ENCODE measurements around the gene ATP9A.

Gene ATP9A

DNA sequence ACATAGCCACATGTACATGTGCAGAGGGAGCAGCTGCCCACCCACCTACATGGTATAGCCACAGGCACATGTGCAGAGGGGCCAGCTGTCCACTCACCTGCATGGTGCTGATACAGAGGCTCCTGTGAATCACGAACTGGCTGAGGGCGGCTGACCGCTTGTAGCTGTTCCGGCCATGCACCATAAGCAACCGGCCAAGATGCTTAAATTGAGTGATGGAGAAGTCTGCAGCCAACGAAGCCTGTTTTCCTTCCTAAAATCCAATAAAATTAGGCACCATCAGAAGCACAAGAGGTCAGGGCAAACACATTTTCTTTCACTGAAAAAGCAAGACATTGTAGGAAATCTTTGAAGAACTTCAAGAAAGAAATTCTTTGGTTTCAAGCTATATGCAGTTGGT, 154.6 kb downstream of the ATP9A start:
- no peak overlapping the region for H3K4me3 ChIP-seq
- no peak for DNase-seq (ENCODE audit: low read depth, low spot score)
- H3K9me3 ChIP-seq (ENCODE audit: low read depth, low read length): no peaks in the 10 kb centered on the region
- no peak for TF ChIP-seq POLR2AphosphoS5 (IDR thresholded peaks at IDR 0.05; ENCODE audit: borderline replicate concordance, low read depth, low read length)
- TF ChIP-seq EZH2 (IDR thresholded peaks at IDR 0.05): no peak
- no peak for TF ChIP-seq FOXP2 (optimal IDR thresholded peaks at IDR 0.05; ENCODE audit: control extremely low read depth, extremely low read length, insufficient read depth)
- H3K36me3 ChIP-seq (ENCODE audit: insufficient read depth, low read length): no peaks in the 10 kb centered on the region
- H3K27ac ChIP-seq: no peak overlapping the region
- H3K9ac ChIP-seq (ENCODE audit: insufficient read length): no peak overlapping the region

DNA sequence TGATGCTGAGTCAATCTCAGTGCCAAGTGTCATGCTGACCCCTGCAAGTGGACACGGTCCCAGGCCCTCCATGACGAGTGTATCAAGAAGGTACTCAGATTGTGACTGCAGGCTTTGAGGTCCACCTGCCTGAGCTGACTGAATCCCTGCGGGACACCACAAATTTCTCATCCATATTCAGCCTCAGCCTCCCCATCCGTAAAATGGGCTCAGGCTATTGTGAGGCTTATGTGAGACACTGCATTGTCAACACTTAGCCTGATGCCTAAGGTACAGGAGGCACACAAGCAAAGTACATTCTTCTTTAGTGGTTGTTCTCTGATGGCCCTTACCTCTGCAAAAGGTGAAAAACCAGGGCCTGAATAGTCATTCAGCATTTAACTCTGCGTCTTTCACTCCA, 155.3 kb downstream of the ATP9A start:
- no peak for TF ChIP-seq FOXP2 (optimal IDR thresholded peaks at IDR 0.05; ENCODE audit: control extremely low read depth, extremely low read length, insufficient read depth)
- no peak for TF ChIP-seq POLR2AphosphoS5 (IDR thresholded peaks at IDR 0.05; ENCODE audit: borderline replicate concordance, low read depth, low read length)
- no peak for TF ChIP-seq EZH2 (IDR thresholded peaks at IDR 0.05)
- H3K4me3 ChIP-seq: no peak overlapping the region
- DNase-seq (ENCODE audit: low read depth, low spot score): no peak

GRCh38 chr20:51611625-51611890, 156.6 kb downstream of the ATP9A start:
- H3K9ac ChIP-seq (ENCODE audit: insufficient read length): no peak overlapping the region
- no peak for DNase-seq (ENCODE audit: low read depth, low spot score)
- no peak overlapping the region for H3K4me3 ChIP-seq
- TF ChIP-seq FOXP2 (optimal IDR thresholded peaks at IDR 0.05; ENCODE audit: control extremely low read depth, extremely low read length, insufficient read depth): no peak
- TF ChIP-seq POLR2AphosphoS5 (IDR thresholded peaks at IDR 0.05; ENCODE audit: borderline replicate concordance, low read depth, low read length): no peak
- no peak for TF ChIP-seq EZH2 (IDR thresholded peaks at IDR 0.05)
- H3K27ac ChIP-seq: no peak overlapping the region
- H3K9me3 ChIP-seq (ENCODE audit: low read depth, low read length): no peaks in the 10 kb centered on the region
- no peaks in the 10 kb centered on the region for H3K36me3 ChIP-seq (ENCODE audit: insufficient read depth, low read length)

More for the DNA sequence above, 155.3 kb downstream of the ATP9A start:
- Histone ChIP-seq H3K27ac (no peak overlapping the region), H3K9me3 (ENCODE audit: low read depth, low read length) (no peaks in the 10 kb centered on the region), H3K36me3 (ENCODE audit: insufficient read depth, low read length) (no peaks in the 10 kb centered on the region), H3K9ac (ENCODE audit: insufficient read length) (no peak overlapping the region)

GRCh38 chr20:51610761-51611624, 157.2 kb downstream of the ATP9A start:
- no peak for TF ChIP-seq FOXP2 (optimal IDR thresholded peaks at IDR 0.05; ENCODE audit: control extremely low read depth, extremely low read length, insufficient read depth)
- no peak for TF ChIP-seq POLR2AphosphoS5 (IDR thresholded peaks at IDR 0.05; ENCODE audit: borderline replicate concordance, low read depth, low read length)
- TF ChIP-seq EZH2 (IDR thresholded peaks at IDR 0.05): no peak
- H3K4me3 ChIP-seq: no peak overlapping the region
- DNase-seq (ENCODE audit: low read depth, low spot score): no peak
- no peaks in the 10 kb centered on the region for H3K9me3 ChIP-seq (ENCODE audit: low read depth, low read length)
- no peak overlapping the region for H3K27ac ChIP-seq
- H3K36me3 ChIP-seq (ENCODE audit: insufficient read depth, low read length): no peaks in the 10 kb centered on the region
- no peak overlapping the region for H3K9ac ChIP-seq (ENCODE audit: insufficient read length)

DNA sequence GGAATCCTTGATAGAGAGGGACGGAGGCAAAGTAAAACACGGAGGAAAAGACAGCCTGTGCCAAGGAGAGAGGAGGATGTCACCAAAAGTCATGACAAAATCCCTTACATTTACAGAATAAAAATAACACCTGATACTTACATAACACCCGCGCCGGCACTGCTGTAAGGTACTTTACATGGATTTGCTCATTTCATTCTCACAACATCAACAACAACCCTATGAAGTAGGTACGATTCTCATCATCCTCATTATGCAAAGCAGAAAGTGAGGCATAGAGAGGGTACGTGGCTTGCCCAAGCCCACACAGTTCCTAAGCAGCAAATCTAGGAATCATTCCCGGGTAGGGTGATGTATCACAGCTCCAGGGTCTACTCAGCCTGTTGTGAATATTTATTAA, 158.1 kb downstream of the ATP9A start:
- TF ChIP-seq POLR2AphosphoS5 (IDR thresholded peaks at IDR 0.05; ENCODE audit: borderline replicate concordance, low read depth, low read length) (no peak), EZH2 (IDR thresholded peaks at IDR 0.05) (no peak)
- DNase-seq (ENCODE audit: low read depth, low spot score): no peak
- no peaks in the 10 kb centered on the region for H3K36me3 ChIP-seq (ENCODE audit: insufficient read depth, low read length)
- H3K9me3 ChIP-seq (ENCODE audit: low read depth, low read length): no peaks in the 10 kb centered on the region
- no peak overlapping the region for H3K4me3 ChIP-seq
- H3K27ac ChIP-seq: no peak overlapping the region
- H3K9ac ChIP-seq (ENCODE audit: insufficient read length): no peak overlapping the region

- TF ChIP-seq POLR2AphosphoS5 (IDR thresholded peaks at IDR 0.05; ENCODE audit: borderline replicate concordance, low read depth, low read length): no peak
- TF ChIP-seq FOXP2 (optimal IDR thresholded peaks at IDR 0.05; ENCODE audit: control extremely low read depth, extremely low read length, insufficient read depth): no peak
- no peak for TF ChIP-seq EZH2 (IDR thresholded peaks at IDR 0.05)
- no peak for DNase-seq (ENCODE audit: low read depth, low spot score)
- no peak overlapping the region for H3K4me3 ChIP-seq
- H3K9me3 ChIP-seq (ENCODE audit: low read depth, low read length): no peaks in the 10 kb centered on the region
- H3K36me3 ChIP-seq (ENCODE audit: insufficient read depth, low read length): no peaks in the 10 kb centered on the region
- no peak overlapping the region for H3K27ac ChIP-seq
- no peak overlapping the region for H3K9ac ChIP-seq (ENCODE audit: insufficient read length)
These were observed 158.9 kb downstream of the ATP9A start for GRCh38 chr20:51609251-51609650.

DNA sequence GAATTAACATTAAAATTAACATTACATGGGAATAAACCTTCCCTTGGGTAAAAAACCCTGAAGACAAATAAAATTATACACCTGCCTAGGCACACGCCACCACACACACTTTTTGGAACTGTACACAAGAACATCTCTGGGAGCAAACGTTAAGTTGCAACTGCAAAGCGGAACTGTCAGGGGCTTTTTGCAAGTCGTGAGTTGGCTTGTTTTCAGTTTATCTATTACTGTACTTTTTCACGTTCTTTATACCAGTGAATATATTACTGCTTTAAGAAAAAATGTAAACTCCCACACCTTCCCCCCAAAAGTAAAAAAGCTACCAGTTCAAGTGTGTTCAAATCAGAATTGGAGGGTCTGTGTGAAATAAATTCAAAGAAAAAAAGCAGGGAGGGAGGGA, 160.1 kb downstream of the ATP9A start:
- H3K36me3 ChIP-seq (ENCODE audit: insufficient read depth, low read length): no peaks in the 10 kb centered on the region
- H3K9ac ChIP-seq (ENCODE audit: insufficient read length): no peak overlapping the region

GRCh38 chr20:51607170-51607569, 161.0 kb downstream of the ATP9A start:
- H3K27ac ChIP-seq: no peak overlapping the region
- H3K36me3 ChIP-seq (ENCODE audit: insufficient read depth, low read length): no peaks in the 10 kb centered on the region
- TF ChIP-seq EZH2 (IDR thresholded peaks at IDR 0.05) (no peak), FOXP2 (optimal IDR thresholded peaks at IDR 0.05; ENCODE audit: control extremely low read depth, extremely low read length, insufficient read depth) (no peak), POLR2AphosphoS5 (IDR thresholded peaks at IDR 0.05; ENCODE audit: borderline replicate concordance, low read depth, low read length) (no peak)
- no peak for DNase-seq (ENCODE audit: low read depth, low spot score)
- no peak overlapping the region for H3K9ac ChIP-seq (ENCODE audit: insufficient read length)
- no peak overlapping the region for H3K4me3 ChIP-seq
- no peaks in the 10 kb centered on the region for H3K9me3 ChIP-seq (ENCODE audit: low read depth, low read length)

More for the DNA sequence above, 160.1 kb downstream of the ATP9A start:
- H3K9me3 ChIP-seq (ENCODE audit: low read depth, low read length): no peaks in the 10 kb centered on the region
- no peak overlapping the region for H3K27ac ChIP-seq
- TF ChIP-seq FOXP2 (optimal IDR thresholded peaks at IDR 0.05; ENCODE audit: control extremely low read depth, extremely low read length, insufficient read depth) (no peak), EZH2 (IDR thresholded peaks at IDR 0.05) (no peak), POLR2AphosphoS5 (IDR thresholded peaks at IDR 0.05; ENCODE audit: borderline replicate concordance, low read depth, low read length) (no peak)
- no peak overlapping the region for H3K4me3 ChIP-seq
- DNase-seq (ENCODE audit: low read depth, low spot score): no peak

- Histone ChIP-seq H3K4me3 (no peak overlapping the region), H3K9ac (ENCODE audit: insufficient read length) (no peak overlapping the region), H3K9me3 (ENCODE audit: low read depth, low read length) (no peaks in the 10 kb centered on the region), H3K36me3 (ENCODE audit: insufficient read depth, low read length) (no peaks in the 10 kb centered on the region), H3K27ac (no peak overlapping the region)
- no peak for TF ChIP-seq EZH2 (IDR thresholded peaks at IDR 0.05)
- TF ChIP-seq POLR2AphosphoS5 (IDR thresholded peaks at IDR 0.05; ENCODE audit: borderline replicate concordance, low read depth, low read length): no peak
- TF ChIP-seq FOXP2 (optimal IDR thresholded peaks at IDR 0.05; ENCODE audit: control extremely low read depth, extremely low read length, insufficient read depth): no peak
- DNase-seq (ENCODE audit: low read depth, low spot score): no peak
These were observed 163.3 kb downstream of the ATP9A start for GRCh38 chr20:51604851-51605250.

Measured in SK-N-MC (cell line).